ENCODE data around the gene OR4B1.

DNA sequence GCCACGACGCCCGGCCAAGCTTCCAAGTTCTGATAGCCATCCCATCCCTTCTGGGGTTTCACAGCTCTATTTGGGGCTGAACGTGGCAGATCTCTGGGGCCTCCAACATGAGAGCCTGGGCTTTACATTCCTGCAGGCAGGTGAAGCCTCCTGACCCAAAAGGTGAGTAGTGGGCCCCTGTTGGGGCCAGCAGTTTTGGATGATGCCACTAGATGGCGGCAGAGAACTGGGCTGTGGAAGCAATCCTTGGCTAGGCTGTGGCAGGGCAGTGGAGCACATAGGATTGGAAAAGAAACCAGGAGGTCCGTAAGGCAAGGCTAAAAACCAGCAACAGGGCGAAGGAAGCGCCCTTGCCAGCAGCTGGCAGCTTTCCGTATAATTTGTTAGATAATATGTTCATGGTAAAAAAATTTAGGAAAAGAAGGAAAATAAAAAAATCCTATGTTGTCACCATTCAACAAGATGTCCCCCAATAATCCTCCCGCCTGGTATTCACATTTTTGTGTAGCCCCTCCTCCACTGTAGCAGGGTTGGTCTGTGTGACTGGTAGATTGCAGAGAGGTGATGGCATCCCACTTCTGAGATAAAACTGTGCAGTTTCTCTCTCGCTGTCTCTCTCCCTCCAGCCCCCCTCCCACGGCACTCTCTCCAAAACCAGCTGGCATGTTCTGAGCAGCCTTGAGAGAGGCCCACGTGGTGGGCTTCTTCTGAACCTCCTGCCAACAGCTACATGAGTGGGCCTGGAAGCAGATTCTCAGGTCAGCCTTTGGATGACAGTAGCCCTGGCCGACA is 43.6 kb upstream of the OR4B1 start:
- TF ChIP-seq POLR2AphosphoS5 (IDR thresholded peaks at IDR 0.05; ENCODE audit: borderline replicate concordance, low read depth, low read length), result no peak
- no peak for TF ChIP-seq EZH2 (IDR thresholded peaks at IDR 0.05)
- TF ChIP-seq FOXP2 (optimal IDR thresholded peaks at IDR 0.05; ENCODE audit: control extremely low read depth, extremely low read length, insufficient read depth), result no peak

Measured in SK-N-MC (cell line).